Colon (tissue), 2 donors: ENCODE data around the gene TCP10L.
"Not testable (repeated sequence)": the region's sequence is repeated elsewhere in the genome, so short reads cannot be mapped to it uniquely, and the experiment has no call there.

Source experiments
- FAIRE-seq: peaks from 2 replicates; lab custom pipeline; 2012; peaks lifted over from hg19 to GRCh38; lab: Jason Lieb, UNC
- donor health status: control.
- donor health status: control.

The TCP10L gene

GRCh38 chr21:32585970-32586369, 647 bp upstream of the TCP10L start:
- no peak for FAIRE-seq

- FAIRE-seq: no peak
These were observed 851 bp downstream of the TCP10L start for GRCh38 chr21:32584472-32584871.

GRCh38 chr21:32581732-32582131, 3.6 kb downstream of the TCP10L start:
- FAIRE-seq: no peak

- no peak for FAIRE-seq
These were observed 4.4 kb downstream of the TCP10L start for GRCh38 chr21:32580949-32581348.

GRCh38 chr21:32578107-32578691, 7.1 kb downstream of the TCP10L start:
- FAIRE-seq: no peak

GRCh38 chr21:32576011-32576410, 9.3 kb downstream of the TCP10L start:
- no peak for FAIRE-seq

- no peak for FAIRE-seq
These were observed 10.1 kb downstream of the TCP10L start for GRCh38 chr21:32574946-32575925.

- no peak for FAIRE-seq
These were observed 12.5 kb downstream of the TCP10L start for GRCh38 chr21:32572574-32573420.

GRCh38 chr21:32570456-32570855, 14.9 kb downstream of the TCP10L start:
- no peak for FAIRE-seq

GRCh38 chr21:32569261-32570230, 15.8 kb downstream of the TCP10L start:
- FAIRE-seq: no peak

- FAIRE-seq: no peak
These were observed 17.7 kb downstream of the TCP10L start for GRCh38 chr21:32567626-32568025.

GRCh38 chr21:32566741-32567389, 18.5 kb downstream of the TCP10L start:
- no peak for FAIRE-seq

- FAIRE-seq: no peak
These were observed 19.4 kb downstream of the TCP10L start for GRCh38 chr21:32565856-32566465.

GRCh38 chr21:32562915-32563314, 22.4 kb downstream of the TCP10L start:
- no peak for FAIRE-seq

GRCh38 chr21:32562426-32562825, 22.9 kb downstream of the TCP10L start:
- FAIRE-seq: no peak

GRCh38 chr21:32561476-32561875, 23.8 kb downstream of the TCP10L start:
- not testable (repeated sequence) for FAIRE-seq

- FAIRE-seq: no peak
These were observed 24.4 kb downstream of the TCP10L start for GRCh38 chr21:32560896-32561295.

- peak; percentile 92 for FAIRE-seq
These were observed 26.2 kb downstream of the TCP10L start for GRCh38 chr21:32559006-32559610.

GRCh38 chr21:32558106-32558505, 27.2 kb downstream of the TCP10L start:
- FAIRE-seq: no peak
